Fibroblast of the aortic adventitia (primary cell): Measurements from ENCODE around the gene PPP1R7. TPM values are rescaled to one million over a fixed set of nuclear protein-coding genes. Genes with fewer than 3 reads are reported as not detected.

ENCODE experiments used
- DNase-seq: peaks from one replicate; pipeline ENCODE4 v3.0.0-alpha.2; 2010; ENCODE audit warnings: low read depth
- H3K4me3 ChIP-seq: 2 replicates; pipeline ENCODE4 v1.5.1; 2011; ENCODE audit warnings: low read depth, mild to moderate bottlenecking, control low read depth, low read length, moderate library complexity
- CTCF ChIP-seq: IDR thresholded peaks from 2 replicates; pipeline ENCODE4 v1.5.1; 2011; ENCODE audit warnings: mild to moderate bottlenecking, low read length, control low read depth, inconsistent platforms; ENCODE audit not compliant: insufficient read depth
- total RNA-seq: library from RNA; depleted of rRNA; stranded (reverse); fragments of >200 nt; gene quantifications from 2 replicates; pipeline ENCODE4 v1.2.3, GENCODE V29; 2012; ENCODE audit warnings: low replicate concordance

The PPP1R7 gene
- total RNA-seq, 1 donor, result 70.0 TPM

DNA sequence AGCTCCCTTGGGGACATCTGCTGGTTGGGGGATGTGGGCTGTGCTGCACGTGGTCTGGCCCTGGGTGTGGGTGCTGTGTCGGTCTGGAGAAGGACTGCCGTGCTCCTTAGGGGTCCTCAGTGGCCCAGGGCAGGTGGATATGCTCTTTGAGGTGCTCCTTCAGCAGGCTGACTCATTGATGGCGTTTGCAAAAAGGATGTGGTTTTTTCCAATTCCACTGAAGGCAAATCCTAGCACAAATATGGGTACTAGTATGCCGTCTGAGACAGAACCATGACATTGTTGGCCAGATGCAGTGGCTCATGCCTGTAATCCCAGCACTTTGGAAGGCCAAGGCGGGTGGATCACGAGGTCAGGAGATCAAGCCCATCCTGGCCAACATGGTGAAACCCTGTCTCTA lies 3.3 kb downstream of the PPP1R7 start:
- DNase-seq, result no peak
- no peak overlapping the region for H3K4me3 ChIP-seq
- TF ChIP-seq CTCF, result no peak

GRCh38 chr2:241154915-241155314 lies 4.6 kb downstream of the PPP1R7 start:
- no peak for TF ChIP-seq CTCF
- DNase-seq, result peak; percentile 63
- no peak overlapping the region for H3K4me3 ChIP-seq

DNA sequence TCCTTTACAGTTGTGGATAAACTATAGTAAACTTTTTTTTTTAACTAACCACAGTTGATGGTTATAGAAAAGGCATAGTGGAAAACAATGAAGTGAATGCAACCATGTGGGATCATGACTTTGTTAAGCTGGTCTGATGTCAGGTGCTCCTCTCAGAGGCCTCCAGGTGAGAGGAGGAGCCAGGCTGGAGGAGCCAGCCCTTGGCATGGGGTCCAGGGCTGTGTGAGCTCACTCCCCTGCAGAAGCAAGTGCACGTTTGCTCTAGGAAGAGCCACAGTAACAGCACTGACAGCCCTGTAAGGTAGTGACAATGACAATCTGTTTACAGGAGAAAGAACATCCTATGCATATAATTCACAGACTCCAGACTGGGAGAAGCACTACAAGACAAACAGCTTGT lies 5.7 kb downstream of the PPP1R7 start:
- no peak for TF ChIP-seq CTCF
- no peak overlapping the region for H3K4me3 ChIP-seq
- no peak for DNase-seq

- no peak overlapping the region for H3K4me3 ChIP-seq
- DNase-seq, result no peak
- no peak for TF ChIP-seq CTCF
These were observed 6.7 kb downstream of the PPP1R7 start for GRCh38 chr2:241156971-241157441.

- DNase-seq, result peak; percentile 68
- TF ChIP-seq CTCF, result no peak
- no peak overlapping the region for H3K4me3 ChIP-seq
These were observed 7.7 kb downstream of the PPP1R7 start for GRCh38 chr2:241157841-241158545.

GRCh38 chr2:241158546-241158900 lies 8.3 kb downstream of the PPP1R7 start:
- DNase-seq, result no peak
- TF ChIP-seq CTCF, result no peak
- no peak overlapping the region for H3K4me3 ChIP-seq

DNA sequence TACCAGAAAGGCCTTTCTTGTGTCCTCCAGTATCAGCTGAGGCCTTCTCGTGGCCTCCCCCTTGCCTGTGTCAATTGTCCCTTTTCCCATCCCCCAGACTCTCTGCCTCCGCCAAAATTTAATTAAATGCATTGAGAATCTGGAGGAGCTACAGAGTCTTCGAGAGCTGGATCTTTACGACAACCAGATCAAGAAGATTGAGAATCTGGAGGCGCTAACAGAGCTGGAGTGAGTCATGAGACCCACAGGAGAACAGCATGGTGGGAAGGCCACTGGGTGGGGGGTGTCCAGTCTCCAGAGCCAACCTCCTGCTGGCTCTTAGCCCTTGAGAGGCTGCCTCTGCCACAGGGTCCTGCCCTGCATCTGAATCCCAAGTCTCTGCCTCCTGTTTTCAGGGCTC lies 8.8 kb downstream of the PPP1R7 start:
- H3K4me3 ChIP-seq, result no peak overlapping the region
- DNase-seq, result no peak
- TF ChIP-seq CTCF, result no peak
